Right atrium auricular region (tissue), 2 donors: ENCODE measurements around the gene CTRB1. TPM values are rescaled to one million over a fixed set of nuclear protein-coding genes. Genes with fewer than 3 reads are reported as not detected.
"Not testable (repeated sequence)": the region's sequence is repeated elsewhere in the genome, so short reads cannot be mapped to it uniquely, and the experiment has no call there.

Source experiments
- DNase-seq: peaks from one replicate; pipeline ENCODE4 v3.0.0-alpha.2; 2019; ENCODE audit warnings: low spot score
- H3K27ac ChIP-seq, 2 donors: fragments of 200-600 bp; sonication (generic); 1 replicate in 1 of 2; 2 replicates in 1 of 2; pipeline ENCODE4 v1.5.1; 2016 to 2019
- H3K27me3 ChIP-seq, 2 donors: fragments of 200-600 bp; sonication (generic); one replicate each; pipeline versions ENCODE4 v1.5.1 to v1.6.0; 2017 to 2019
- H3K36me3 ChIP-seq: fragments of 200-600 bp; sonication (generic); one replicate; pipeline ENCODE4 v1.5.1; 2016
- H3K4me1 ChIP-seq, 2 donors: fragments of 200-600 bp; sonication (generic); one replicate each; pipeline versions ENCODE4 v1.5.1 to v1.6.0; 2017 to 2019
- H3K4me3 ChIP-seq, 2 donors: fragments of 200-600 bp; sonication (generic); 1 replicate in 1 of 2; 2 replicates in 1 of 2; pipeline ENCODE4 v1.5.1; 2017 to 2019; ENCODE audit warnings: mild to moderate bottlenecking in 1 of 2, moderate library complexity in 1 of 2
- H3K9me3 ChIP-seq, 2 donors: fragments of 200-600 bp; sonication (generic); one replicate each; pipeline ENCODE4 v1.5.1; 2019
- total RNA-seq, 2 donors: library from RNA; depleted of rRNA; stranded (reverse); fragments of >200 nt; gene quantifications; one replicate each; pipeline ENCODE4 v1.1.0, GENCODE V29; 2016
- TF ChIP-seq, protein P1 (sequence below), 2 donors: fragments of 200-600 bp; sonication (generic); IDR thresholded peaks; one replicate each; pipeline ENCODE4 v1.5.1; 2019; ENCODE audit warnings: antibody characterized with exemption in 2 of 2

CTRB1 gene
- total RNA-seq, 2 donors from 2014 or later, result not detected

DNA sequence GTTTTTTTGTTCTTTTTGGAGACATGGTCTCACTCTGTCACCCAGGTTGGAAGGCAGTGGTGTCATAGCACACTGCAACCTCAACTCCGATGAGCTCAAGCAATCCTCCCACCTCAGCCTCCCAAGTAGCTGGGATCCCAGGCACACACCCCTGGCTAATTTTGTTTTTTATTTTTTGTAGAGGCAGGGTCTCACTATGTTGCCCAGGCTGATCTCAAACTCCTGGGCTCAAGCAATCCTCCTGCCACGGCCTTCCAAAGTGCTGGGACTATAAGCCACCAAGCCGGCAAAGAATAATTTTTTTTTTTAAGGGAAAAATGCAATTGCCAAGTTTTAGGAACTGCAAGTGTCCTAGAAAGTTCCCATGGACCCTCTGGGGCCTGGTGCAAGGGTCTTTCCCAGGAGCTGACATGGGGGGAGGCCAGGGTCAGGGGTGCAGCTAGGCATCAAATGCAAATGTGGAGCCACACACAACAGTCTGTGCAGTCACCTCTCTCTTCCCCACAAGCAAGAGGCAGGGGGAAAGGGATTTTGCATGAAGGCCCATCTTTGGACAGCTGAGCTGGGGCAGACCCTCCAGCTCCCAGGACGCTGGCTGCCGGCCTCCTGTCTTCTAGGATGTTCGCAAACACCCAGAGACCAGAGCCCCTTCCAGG is 52.8 kb downstream of the CTRB1 start:
- Histone ChIP-seq H3K4me3 (no peak overlapping the region), H3K9me3 (no peaks in the 10 kb centered on the region), H3K27me3 (no peaks in the 10 kb centered on the region), H3K36me3 (no peaks in the 10 kb centered on the region), H3K27ac (no peak overlapping the region), H3K4me1 (peaks cover 0 to 27% of the 10 kb centered on the region in 2 donors)
- DNase-seq, result no peak
- TF ChIP-seq, protein P1, sequence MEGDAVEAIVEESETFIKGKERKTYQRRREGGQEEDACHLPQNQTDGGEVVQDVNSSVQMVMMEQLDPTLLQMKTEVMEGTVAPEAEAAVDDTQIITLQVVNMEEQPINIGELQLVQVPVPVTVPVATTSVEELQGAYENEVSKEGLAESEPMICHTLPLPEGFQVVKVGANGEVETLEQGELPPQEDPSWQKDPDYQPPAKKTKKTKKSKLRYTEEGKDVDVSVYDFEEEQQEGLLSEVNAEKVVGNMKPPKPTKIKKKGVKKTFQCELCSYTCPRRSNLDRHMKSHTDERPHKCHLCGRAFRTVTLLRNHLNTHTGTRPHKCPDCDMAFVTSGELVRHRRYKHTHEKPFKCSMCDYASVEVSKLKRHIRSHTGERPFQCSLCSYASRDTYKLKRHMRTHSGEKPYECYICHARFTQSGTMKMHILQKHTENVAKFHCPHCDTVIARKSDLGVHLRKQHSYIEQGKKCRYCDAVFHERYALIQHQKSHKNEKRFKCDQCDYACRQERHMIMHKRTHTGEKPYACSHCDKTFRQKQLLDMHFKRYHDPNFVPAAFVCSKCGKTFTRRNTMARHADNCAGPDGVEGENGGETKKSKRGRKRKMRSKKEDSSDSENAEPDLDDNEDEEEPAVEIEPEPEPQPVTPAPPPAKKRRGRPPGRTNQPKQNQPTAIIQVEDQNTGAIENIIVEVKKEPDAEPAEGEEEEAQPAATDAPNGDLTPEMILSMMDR (IDR thresholded peaks at IDR 0.05), result no peak

DNA sequence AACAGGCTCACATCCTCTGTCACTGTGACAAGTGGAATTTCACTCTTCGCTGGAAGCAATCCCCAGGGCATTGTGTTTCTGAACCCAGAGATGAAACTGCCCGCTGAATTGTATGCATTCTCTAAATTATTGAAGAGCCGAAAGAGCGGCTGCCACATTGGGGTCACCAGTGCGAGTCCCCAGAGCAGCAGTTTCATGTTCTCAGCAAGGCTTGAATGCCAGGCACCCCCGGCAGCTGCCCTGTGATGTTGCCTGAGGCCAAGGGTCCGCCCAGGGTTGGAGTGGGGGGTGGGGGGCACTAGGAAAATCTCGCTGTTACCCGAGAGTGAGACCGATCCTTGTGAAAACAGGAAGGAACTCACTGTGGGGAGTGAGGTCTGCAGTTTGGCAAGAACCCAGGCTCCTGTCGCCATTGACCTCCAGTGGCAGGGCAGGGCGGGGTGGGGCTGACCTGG is 53.3 kb downstream of the CTRB1 start:
- no peak overlapping the region for H3K27ac ChIP-seq
- H3K36me3 ChIP-seq, result no peaks in the 10 kb centered on the region
- H3K4me3 ChIP-seq, result no peak overlapping the region
- no peak for DNase-seq
- no peaks in the 10 kb centered on the region for H3K9me3 ChIP-seq
- no peaks in the 10 kb centered on the region for H3K27me3 ChIP-seq
- peaks cover 0 to 22% of the 10 kb centered on the region in 2 donors for H3K4me1 ChIP-seq
- TF ChIP-seq, protein P1 (IDR thresholded peaks at IDR 0.05), result no peak

DNA sequence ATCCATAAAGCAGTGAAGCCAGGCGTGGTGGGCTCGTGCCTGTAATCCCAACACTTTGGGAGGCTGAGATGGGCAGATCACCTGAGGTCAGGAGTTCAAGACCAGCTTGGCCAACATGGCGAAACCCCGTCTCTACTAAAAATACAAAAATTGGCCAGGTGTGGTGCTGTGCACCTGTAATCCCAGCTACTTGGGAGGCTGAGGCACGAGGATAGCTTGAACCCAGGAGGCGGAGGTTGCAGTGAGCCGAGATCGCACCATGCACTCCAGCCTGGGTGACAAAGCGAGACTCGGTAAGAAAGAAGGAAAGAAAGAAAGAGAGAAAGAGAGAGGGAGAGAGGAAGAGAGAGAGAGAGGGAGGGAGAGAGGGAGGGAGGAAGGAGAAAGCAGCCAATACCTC is 53.8 kb downstream of the CTRB1 start:
- not testable (repeated sequence) for DNase-seq, H3K4me3 ChIP-seq, H3K36me3 ChIP-seq, H3K27me3 ChIP-seq, H3K27ac ChIP-seq, H3K9me3 ChIP-seq
- H3K4me1 ChIP-seq, result peaks cover 0 to 17% of the 10 kb centered on the region in 2 donors

DNA sequence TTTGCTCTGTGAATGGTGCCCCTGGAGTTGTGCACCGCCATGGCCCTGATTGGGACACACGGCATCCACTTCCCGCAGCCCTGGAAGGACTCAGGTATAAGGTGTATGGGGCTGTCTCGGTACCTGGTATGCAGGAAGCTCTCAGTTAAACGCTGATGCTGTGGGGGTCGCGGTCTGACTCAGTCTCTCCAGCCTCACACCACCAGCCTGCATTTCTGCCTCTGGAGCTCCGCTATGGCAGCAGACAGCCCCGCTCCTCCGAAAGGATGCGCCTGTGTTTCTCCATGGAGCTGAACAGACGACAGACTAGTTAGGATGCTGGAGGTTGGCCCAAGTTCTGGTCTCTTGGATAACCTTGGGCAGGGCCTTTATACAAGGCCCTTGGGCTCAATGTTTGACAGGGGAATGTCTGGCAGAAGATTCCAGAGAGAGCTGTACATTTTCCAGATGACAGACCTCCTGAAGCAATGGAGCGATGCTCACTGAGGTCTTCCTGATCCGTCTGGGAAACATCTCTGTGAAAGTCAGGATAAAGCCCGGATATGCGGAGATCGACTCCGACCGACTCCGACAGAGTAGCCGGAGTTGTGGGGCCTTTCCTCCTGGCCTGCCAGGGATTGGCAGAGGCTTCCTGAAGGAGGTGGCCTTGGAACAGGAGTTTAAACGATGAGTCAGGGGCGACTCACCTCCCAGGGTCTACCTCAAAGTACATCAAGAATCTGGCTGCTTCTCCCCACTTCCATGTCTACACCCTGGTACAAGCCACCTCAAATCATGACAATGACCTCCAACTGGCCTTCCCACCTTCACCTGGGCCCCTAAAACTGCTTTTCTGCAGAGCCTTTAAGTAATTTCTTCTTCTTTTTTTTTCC is 54.5 kb downstream of the CTRB1 start:
- Histone ChIP-seq H3K27ac (no peak overlapping the region), H3K4me3 (no peak overlapping the region), H3K36me3 (no peaks in the 10 kb centered on the region), H3K4me1 (peaks cover 0 to 12% of the 10 kb centered on the region in 2 donors), H3K27me3 (no peaks in the 10 kb centered on the region), H3K9me3 (no peaks in the 10 kb centered on the region)
- TF ChIP-seq, protein P1 (IDR thresholded peaks at IDR 0.05), result no peak
- DNase-seq, result no peak

Other genes with a start within 250 kb of the CTRB1 start
- 10 to 100 TPM; 12.5 to 18.0 TPM for gene WDR59, start 233.9 kb upstream of the CTRB1 start, total RNA-seq
- gene ZNRF1, start 220.0 kb upstream of the CTRB1 start, total RNA-seq, result 10 to 100 TPM; 15.3 to 19.8 TPM
- 10 to 100 TPM; 28.8 to 65.6 TPM for gene LDHD, start 102.2 kb upstream of the CTRB1 start, total RNA-seq
- gene ZFP1, start 70.5 kb upstream of the CTRB1 start, total RNA-seq, result 1 to 10 TPM; 8.6 to 8.8 TPM
- not detected for gene CTRB2, start 11.8 kb upstream of the CTRB1 start, total RNA-seq
- 10 to 100 TPM; 58.0 to 88.2 TPM for gene BCAR1, start 32.6 kb downstream of the CTRB1 start, total RNA-seq
- 10 to 100 TPM; 25.2 to 33.6 TPM for gene CFDP1, start 214.5 kb downstream of the CTRB1 start, total RNA-seq
- 10 to 100 TPM; 13.4 to 16.3 TPM for gene TMEM170A, start 245.7 kb downstream of the CTRB1 start, total RNA-seq